Activated T-cell treated with anti-CD3 and anti-CD28 coated beads for 1 hour (primary cell): ENCODE measurements around the gene DLX4.

Experiments
- DNase-seq: peaks from one replicate; pipeline ENCODE4 v3.0.0-alpha.2; 2020; ENCODE audit warnings: low read depth

Gene DLX4

DNA sequence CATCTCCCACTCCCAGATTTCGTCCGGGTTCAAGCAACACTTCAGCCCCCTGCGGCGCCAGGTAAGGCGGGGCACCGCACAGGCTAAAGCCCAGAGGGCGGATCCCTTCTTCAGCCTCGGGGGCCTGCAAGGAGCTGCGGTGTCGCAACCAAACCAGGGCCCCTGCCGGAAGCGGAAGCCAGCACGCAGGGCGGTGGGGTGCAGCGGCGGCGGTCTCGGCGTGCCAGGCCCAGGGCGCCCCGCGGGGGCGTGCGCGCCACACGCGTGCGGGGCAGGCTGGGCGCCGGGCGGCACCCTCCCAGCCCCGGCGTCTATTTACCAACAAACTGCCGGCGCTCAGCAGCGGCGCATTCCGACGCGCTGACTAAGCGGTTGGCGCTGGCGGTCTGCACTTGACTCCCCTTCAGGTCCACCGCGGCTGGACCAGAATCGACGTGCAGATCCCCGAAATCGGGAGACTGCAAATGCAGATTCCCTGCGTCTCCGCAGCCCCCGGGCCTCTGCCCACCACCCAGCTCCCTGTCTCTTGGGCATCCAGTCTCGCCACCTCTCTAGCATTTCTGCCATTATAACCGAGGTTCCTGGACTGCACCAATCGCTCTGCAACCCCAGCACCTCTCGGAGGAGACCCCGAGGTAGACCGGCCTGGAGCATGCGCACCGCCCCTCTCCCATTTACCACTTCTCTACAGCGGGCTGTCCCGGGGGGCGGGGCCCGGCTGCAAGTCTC is 421 bp upstream of the DLX4 start:
- peak; percentile 46 for DNase-seq

DNA sequence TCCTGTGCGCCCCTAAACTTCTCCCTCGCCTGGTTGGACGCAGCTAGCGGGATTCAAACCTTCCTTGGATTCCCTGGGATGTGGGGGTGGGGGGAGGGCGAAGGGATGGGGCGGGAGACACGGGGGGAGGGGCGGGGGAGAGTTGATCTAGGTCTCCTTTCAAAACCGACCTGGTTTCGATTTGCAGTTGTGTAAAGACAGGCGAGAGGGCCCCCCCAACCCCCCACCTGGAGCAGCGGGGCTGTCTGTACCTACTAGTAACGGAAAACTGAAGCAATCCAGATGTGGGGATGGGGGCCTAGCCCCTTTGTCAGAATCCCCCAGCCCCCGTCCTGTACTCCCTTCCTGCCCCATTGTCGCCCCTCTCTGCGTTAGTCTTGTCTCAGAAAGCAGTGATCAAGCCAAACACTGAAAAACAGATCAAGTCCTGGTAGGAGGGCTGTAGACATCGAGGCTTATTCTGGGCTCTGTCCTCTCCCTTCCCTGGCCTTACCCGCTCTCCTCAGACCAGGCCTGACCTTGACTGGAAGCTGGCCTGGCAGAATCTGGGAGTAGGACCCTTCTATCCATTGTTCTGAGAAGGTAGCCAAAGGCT is 902 bp downstream of the DLX4 start:
- no peak for DNase-seq

DNA sequence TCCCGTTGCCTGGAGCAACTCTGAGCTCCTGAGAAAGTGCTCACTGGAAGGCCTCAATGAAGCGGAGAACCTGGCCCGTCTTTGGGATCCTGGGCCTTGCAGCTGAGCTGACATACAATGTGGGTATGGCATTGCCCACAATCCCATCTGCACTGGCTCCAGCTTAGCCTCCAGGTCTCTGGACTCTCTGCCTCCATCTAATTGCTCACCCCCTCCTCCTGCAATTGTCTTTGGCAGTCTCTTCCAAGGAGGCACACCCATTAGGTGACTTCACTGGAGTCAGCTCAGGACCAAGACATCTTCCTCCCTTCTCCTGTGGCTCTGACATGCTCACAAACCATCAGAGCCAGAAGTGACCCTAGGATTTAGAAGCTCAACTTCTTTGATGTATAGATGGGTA is 1.5 kb downstream of the DLX4 start:
- DNase-seq = no peak

DNA sequence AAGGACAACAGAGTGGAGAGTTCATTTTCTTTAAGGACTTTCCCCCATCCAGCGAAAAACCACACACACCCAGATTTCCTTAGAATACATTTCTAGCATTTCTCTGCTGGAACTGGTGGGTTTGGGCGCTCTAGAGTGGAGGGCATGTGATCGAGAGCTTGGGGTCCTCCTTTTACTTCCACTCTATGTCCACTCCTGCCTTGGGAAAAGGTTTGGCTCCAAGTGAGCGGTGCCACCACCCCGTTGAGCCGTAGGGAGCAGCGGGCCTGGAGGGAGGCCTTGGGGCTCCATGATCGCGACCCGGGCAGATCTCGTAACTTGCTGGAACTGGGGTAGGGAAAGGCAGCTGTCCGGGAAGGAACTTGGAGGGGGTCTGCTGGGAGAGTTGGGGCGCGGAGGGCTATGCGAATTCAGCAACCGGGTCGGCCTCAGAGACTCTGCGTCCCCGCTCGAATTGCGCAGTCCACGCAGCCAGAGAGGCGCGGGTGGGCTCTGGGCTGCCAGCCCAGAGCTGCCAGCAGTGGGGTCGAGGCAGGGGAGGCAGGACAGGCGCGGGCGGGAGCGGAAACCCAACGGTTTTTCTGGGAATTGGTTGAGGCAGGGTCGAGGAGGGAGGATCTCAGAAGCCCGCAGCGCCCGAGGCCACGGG is 2.3 kb downstream of the DLX4 start:
- no peak for DNase-seq

DNA sequence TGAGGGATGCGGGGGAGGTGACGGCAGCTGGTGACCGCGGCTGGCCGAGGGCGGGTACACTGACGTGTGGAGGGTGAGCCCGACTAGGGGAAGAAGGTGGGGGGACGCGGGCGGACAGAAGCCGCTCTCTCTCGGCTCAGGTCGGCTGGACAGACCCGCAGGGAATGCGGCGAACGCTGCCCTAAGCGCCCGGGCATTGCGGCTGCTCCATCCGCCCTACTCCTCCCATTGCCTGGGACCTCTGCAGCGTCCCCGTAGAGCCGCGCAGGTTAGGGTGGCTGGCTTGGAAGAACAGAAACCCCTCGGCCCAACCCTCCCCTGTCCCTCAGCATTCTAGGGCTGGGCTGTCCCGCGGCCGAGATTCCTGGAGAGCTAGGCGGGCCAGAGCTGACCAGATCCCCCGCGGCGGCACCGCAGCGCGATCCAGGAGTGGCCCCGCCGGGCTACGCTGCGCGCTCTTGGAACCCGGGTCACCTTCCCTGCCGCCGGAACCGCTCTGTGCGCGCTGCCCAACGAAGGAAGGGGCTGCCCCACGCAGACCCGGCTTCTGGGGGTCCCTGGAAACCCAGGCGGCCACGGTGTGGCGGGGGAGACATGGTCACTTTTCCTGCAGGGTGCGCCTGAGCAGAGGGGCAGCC is 3.0 kb downstream of the DLX4 start:
- DNase-seq = no peak

DNA sequence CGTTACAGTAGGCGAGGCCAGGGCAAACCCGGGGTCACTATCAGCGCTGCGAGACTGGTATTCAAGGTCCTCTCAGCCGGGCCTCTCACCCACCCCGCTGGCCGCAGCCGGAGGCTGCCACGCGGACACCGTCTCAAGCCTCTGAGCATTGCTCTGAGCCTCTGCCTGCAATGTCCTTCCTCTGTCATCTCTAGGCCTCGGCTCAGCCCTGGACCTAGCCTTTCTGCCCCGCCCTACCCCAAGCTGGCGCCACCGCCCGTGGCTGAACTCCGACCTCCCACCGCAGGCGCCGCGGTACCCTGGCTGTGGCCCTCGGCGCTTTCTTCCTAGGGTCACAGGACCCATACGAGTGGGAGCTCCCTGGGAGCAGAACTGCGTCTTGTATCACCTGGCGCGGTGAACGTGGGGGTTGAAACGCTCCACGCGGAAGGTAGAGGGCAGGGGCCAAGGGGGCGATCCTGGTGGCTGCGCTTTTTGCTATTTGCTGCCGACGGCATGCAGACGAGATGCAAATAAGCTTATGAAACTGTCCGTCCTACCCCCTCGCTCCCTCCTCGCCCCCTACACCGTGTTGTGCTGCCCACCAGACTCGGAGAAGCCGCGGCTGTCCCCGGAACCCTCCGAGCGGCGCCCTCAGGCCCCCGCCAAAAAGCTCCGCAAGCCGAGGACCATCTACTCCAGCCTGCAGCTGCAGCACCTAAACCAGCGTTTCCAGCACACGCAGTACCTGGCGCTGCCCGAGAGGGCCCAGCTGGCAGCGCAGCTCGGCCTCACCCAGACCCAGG is 3.7 kb downstream of the DLX4 start:
- DNase-seq = no peak

DNA sequence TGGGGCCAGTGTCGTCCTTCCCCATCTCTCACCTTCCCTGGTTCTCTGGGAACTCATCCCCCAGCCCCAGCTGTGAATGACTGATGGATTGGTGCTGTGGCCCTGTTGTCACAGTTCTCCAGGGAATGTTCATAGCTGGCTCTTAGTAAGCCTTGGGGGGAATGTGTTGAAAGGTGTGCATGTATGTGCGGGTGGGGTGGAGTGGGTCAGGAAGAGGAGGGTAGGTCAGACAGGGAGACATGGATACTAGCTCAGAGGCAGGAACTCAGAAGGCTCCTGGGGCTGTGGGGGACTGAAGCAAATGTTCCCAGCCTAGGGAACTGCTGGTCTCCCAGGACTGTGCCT is 4.3 kb downstream of the DLX4 start:
- DNase-seq = no peak

DNA sequence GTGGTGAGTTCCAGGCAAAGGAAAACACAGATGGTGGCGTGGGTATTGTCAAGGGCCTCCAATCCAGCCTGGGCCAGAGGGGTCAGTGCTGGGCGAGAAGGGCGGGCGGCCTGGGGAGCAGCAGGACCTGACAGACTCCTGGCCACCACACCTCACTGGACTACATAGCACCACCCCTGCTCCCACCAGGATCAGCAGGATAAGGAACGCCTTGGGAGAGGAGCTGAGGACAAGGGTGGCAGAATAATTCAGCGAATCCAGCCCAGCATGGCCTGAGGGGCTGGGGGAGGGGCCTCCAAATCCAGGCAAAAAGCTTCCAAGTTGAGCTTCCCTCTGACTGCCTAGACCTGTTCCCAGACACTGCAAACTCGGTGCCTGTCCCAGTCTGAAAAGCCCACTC is 6.5 kb downstream of the DLX4 start:
- no peak for DNase-seq

DNA sequence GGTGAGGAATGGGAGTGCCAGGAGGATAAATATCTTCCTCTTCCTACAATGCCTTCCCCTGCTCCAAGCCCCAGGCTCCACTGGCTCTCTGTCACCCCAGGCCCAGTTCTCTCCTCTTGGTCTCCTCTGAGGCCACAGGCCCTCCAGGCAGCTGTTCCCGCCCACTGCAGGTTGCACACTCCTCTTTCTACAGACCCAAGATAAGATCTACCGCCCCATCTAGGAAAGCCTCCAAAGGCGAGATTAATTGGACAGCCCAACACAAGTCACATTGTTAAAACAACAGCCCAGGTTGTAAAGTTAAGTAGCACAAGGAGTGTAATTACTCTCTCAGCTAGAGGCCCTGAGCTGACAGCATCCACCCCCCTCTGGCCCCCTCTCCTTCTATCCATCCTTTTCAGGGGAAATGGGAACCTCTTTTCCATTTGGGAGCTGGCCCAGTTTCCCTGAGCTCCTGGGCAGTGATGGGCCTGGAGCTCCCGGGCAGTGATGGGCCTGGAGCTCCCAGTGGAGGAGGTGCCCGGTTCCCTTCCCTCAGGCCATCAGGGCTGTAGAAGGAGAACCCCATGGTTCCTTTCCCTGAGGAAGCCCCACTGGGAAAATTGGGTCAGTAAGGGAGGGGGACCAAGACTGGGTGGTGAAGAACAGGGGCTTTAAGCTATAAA is 7.3 kb downstream of the DLX4 start:
- DNase-seq = no peak

DNA sequence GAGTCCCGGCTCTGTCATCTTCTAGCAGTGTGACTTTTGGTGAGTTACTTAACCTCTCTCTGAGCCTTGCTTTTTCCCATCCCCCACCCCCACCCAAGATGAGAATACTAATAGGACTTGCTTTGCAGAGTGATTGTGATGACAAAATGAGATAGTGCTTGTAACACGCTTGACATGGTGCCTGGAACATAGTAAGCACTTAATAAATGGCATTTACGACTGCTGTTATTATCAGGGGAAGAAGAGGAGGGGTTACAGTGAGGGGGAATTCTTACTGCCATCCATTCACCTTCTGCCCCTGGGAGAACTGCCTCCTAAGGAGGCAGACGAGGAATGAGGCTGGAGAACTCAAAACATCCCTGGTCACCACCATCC is 7.8 kb downstream of the DLX4 start:
- no peak for DNase-seq

DNA sequence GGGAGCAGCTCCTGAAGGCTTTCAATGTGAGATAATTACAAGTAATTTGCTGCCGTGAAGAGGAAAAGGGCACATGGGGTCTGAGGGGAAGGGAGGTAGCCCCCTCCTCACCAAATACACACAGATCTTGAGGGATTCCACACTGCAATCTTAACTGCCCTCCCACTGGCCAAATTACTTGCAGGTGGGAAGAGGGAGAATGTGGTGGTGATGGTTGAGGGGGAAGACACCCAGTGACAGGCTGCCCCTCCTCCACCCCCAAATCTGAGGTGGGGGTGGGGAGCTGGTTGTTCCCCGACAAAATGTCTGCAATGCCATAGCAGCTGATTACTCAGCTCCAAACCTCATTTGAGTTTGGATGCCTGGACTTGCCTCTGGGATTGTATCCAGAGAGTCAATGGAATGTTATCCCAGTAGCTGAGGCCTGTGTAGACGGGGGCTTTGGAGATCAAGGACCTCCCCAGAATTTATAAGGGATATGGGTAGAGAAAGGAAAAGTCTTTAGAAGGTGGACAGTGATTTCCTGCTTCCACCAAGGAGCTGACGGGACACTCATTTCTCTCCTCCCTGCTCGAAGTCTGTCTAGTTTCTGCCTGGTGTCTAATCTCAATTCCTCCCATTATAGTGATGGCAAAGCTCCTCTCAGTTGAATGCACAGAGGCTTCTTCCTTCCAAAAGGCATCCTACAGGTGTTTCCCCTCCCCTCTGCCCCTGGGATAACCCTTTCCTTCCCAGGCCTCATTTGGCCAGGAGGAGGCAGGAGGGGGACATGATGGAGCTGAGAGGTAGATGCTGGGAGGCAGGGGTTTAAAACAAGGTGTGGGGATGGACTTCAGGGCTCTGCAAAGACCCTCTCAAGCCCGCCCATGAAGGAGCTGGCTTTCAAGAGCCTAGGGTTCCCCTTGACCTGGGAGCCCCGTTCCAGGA is 8.7 kb downstream of the DLX4 start:
- DNase-seq = no peak

DNA sequence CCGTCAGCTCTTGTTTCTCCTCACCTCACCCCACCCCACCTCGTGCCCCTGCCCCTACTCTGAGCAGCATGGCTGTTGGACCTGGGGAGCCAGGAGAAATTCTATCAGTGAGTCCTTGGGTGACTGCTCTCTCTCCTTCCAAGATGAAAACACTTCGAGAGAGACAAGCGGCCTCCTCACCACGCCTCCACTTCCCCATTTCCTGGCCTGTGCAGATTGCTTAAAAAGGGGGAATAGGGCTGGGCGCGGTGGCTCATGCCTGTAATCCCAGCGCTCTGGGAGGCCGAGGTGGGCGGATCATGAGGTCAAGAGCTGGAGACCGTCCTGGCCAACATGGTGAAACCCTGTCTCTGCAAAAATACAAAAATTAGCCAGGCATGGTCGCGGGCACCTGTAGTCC is 9.5 kb downstream of the DLX4 start:
- DNase-seq = no peak

DNA sequence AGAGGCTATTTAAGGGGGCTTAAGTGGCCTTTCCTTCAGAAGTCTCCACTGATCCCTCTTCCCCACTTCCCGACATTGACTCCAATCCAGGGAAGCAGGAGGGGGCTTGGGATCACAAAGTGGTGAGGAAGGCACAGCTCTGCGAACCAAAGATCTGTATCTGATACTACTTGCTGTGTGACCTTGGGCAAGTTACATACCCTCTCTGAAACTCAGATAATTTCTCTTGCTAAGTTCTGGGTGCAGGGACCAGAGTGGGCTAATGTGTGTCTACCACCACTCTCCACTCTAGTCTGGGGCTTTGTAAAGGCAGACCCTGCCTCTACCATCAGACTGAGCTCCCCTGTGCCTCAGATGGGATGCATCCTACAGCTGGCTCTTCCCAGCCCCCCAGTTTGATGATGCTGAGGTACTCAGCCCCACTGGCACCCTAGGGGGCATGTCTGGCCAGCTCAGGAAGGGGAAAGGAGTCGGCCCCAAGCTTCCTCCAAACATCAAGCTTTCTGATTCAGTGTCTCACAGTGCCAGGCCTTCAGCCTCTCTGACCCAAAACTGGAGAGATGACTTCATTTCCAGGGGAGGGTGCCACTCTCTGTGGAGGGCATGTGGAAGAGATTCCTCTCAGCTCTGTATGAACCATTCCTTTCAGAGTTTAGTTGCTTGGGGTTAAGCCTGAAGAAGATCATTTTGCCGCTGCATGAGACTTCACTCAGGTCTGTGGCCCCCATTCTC is 10.9 kb downstream of the DLX4 start:
- no peak for DNase-seq

DNA sequence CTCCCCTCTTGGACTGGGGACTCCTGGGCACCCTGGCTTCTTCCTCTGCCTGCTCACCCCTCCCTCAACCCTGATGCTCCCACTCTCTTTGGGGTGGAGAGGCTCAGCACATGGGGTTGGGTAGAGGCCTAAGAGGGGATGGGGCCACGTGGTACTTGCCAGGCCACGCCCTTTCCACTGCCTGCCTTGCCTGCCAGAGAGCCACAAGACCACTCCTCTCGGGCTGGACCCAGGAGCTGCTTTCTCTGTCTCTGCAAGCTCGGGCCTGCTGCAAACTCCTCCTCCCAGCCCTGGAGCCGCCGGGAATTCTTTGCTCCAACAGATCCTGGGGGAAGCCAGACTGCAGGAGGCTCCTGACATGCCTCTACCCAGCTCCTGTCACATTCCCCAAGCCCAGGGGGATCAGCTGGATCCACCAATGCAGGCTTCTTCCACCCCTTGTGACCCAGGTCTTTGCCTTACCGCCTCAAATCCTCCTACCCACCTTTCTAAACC is 11.8 kb downstream of the DLX4 start:
- DNase-seq = no peak

DNA sequence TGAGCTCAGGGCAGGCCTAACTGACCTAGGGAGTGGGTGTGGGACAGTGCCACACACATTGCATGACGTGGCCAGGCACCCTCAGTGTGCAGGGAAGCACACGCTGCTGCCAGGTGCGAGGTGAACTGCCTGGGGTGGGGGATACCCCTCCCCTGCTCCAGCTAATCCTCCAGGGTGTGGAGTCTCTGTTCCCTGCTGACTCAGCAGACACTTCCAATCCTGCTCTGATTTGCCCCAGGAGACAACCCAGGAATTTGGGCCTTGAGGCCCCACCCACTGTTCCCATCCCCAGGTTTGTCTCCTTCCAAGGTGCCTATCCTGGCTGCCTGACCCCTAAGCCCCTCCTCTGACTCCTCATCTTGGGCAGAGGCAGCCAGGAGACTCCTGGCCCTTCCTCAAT is 15.3 kb downstream of the DLX4 start:
- no peak for DNase-seq

DNA sequence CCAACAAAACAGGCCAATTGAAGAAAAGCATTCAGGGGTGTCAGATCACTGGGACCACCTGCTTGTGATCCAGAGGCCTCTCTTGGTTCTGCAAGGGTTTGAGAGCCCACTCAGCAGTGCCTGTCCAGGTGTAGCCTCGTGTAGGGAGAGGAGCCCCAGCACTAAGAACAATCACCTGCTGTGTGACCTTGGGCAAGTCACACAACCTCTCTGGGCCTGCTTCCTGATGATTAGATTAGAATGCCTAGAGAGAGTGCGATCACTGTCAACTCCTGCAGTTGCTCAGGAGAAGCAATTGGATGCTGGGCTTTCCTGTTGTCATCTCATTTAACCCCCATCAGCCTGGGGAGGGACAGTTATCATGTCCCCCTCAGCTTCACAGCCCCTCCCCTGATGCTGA is 15.8 kb downstream of the DLX4 start:
- DNase-seq = no peak

DNA sequence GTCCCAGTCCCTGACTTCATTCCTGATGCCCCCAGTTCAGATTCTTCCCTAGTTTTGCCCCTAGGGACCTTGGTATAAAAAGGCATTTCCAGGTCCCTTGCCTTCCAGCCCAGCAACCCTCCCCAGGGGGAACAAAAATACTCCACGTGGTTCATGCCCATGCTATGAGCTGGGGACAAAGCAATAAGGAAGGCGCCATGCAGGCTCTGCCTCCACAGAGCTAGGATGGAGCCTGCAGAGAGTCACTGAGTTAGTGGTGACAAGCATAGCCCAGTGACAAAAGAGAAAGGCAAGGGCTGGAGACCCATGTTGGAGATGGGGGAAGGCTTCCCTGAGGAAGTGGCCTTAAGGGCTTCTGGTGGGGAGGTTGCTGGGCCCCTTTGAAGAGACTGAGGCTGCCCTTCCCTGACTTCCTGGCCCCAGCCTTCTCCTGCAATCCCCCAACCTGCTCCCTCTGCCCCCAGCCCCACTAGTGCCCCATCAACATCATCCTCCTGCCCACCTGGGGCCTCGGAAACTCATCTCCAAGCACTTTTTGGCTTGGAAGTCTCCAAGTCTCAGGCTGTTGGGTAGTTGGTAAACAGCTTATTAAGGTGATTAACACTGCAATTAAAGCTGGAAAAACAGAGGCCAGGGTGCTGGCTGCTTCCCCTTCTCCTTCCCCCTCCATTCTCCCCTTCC is 16.5 kb downstream of the DLX4 start:
- no peak for DNase-seq

DNA sequence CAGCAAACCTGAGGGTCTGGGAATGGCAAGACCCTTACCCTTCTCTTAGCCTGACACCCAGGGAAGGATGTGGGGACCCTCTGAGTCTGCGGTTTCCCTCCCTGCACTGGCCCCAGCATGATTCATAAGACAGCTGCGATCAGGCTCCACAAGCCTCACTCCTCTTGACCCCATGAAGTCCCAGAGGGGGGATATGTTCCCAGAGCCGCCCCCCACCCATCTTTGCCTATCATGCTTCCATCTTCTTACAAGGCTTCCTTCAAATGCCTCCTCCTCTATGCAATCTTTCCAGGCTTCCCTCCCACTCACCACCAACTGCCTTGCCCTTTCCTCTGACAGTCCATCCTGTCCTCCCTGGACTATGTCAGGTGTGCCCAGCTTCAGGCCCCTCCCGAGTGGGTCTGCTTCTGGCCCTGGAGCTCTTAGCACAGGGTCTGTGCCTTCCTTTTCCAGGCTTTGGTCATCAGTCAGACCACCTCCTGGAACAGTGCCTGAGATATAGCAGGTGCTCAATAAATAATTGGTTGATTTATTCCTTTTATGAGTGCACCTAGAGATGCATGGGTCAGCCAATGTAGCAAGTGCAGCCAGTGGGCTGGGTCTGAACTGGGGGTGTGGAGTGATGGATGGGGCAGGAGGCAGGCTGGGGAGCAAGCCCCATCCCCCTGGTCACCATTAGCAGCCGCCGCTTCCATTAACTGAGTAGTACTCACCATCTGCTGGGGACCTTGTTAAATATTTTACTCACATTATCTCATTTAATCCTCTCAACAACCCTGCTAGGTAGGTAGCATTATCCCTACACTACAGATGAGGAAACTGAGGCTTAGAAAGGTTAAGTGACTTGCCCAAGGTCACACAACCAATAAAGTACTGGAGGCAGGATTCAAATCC is 17.7 kb downstream of the DLX4 start:
- DNase-seq = no peak

DNA sequence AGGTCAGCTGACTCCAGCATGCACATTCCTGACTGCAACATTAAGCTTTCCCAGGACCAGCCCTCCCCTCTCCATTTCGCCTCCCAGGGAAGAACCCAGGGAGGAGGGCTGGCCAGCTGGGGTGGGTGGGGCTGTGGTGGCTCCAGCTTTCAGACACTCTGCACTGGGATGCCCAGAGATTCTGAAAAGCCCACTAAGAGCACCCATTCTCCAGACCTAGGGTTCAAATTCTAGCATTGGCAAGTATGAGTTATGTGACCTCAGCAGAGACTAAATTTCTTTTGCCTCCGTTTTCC is 18.2 kb downstream of the DLX4 start:
- no peak for DNase-seq
